ENCODE results near the gene DPP10.

The DPP10 gene

DNA sequence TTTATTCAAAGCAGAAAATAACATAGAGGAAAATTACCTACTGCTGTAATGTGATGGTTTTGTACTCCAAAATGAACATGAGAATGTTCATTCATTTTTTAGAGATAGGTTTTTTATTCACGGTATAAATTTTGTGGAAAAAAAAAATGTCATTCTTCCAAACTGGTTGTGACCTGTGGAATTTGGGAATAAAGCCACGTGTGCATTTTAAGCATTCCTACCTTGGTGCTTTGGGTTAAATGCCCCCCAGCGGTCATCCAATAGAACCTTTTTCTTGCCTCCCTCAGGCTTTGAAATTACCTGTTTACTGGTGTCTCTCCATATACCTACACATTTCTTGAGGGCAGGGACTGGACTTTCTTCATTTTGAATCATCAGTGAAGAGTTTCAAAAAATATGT, 740.7 kb downstream of the DPP10 start:
- TF ChIP-seq, protein P1, sequence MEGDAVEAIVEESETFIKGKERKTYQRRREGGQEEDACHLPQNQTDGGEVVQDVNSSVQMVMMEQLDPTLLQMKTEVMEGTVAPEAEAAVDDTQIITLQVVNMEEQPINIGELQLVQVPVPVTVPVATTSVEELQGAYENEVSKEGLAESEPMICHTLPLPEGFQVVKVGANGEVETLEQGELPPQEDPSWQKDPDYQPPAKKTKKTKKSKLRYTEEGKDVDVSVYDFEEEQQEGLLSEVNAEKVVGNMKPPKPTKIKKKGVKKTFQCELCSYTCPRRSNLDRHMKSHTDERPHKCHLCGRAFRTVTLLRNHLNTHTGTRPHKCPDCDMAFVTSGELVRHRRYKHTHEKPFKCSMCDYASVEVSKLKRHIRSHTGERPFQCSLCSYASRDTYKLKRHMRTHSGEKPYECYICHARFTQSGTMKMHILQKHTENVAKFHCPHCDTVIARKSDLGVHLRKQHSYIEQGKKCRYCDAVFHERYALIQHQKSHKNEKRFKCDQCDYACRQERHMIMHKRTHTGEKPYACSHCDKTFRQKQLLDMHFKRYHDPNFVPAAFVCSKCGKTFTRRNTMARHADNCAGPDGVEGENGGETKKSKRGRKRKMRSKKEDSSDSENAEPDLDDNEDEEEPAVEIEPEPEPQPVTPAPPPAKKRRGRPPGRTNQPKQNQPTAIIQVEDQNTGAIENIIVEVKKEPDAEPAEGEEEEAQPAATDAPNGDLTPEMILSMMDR (IDR thresholded peaks at IDR 0.05): peak; percentile 34
- TF ChIP-seq ZFX (IDR thresholded peaks at IDR 0.05; ENCODE audit: borderline replicate concordance): no peak
- no peak overlapping the region for H3K27ac ChIP-seq

DNA sequence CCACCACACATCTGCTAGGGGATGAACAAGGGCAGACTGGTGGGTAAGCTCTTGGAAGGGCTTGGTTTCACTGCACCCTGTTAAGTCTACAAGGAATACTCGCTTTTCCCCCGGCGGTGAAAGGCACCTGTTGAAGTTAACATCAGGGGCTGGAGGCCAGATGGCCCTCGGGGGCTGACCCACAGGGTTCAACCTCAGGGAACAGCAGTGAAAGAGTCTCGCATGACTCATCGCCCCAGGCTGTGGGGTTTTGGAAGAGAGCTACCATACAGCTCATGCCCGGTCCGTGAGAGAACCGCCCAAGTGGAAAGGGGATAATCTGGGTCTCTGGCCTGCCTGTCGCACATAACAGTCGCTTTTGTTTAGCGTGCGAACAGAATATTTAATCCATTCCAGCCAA, 748.0 kb downstream of the DPP10 start:
- TF ChIP-seq, protein P1 (IDR thresholded peaks at IDR 0.05): no peak
- no peak for TF ChIP-seq ZFX (IDR thresholded peaks at IDR 0.05; ENCODE audit: borderline replicate concordance)
- no peak overlapping the region for H3K27ac ChIP-seq

DNA sequence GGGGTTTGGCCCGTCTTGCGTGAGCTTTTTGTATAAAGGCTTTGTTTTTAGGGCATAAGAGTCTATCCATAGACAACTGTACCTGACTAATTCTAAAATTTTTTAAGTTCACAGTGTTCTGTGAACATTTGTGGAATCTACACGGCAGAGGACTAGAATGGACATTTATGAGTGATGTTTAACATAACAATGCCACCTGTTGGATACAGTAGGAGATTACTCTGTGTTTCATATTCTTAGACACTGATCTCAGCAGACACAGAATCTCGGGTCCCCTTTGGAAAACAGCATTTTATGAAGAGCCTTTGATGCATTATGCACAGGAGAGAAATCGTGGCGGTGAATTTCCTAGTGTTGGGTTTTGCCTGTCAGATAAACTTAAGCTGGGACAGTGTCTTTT, 752.2 kb downstream of the DPP10 start:
- H3K27ac ChIP-seq: no peak overlapping the region
- TF ChIP-seq, protein P1 (IDR thresholded peaks at IDR 0.05): peak; percentile 36; the same call in 1 of the 2 replicates
- no peak for TF ChIP-seq ZFX (IDR thresholded peaks at IDR 0.05; ENCODE audit: borderline replicate concordance)

DNA sequence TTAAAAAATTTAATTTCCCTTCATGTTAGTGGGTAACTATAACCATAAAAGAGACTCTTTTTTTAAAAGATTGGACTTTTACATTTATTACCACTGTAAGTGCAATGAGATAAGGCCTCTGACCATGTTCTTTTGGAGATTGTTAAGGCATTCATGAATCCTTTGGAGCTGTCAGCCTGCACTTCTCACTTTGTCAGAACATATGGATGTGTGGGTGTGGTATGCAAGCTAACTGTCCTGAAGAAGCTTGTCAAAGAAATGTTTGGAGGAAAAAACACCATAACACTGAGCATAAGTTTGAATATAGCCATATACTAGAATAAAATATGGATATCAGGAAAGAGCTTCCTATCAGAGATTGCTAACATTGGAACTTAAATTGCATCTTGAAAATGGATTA, 754.1 kb downstream of the DPP10 start:
- TF ChIP-seq, protein P1 (IDR thresholded peaks at IDR 0.05): no peak
- no peak for TF ChIP-seq ZFX (IDR thresholded peaks at IDR 0.05; ENCODE audit: borderline replicate concordance)
- H3K27ac ChIP-seq: no peak overlapping the region

DNA sequence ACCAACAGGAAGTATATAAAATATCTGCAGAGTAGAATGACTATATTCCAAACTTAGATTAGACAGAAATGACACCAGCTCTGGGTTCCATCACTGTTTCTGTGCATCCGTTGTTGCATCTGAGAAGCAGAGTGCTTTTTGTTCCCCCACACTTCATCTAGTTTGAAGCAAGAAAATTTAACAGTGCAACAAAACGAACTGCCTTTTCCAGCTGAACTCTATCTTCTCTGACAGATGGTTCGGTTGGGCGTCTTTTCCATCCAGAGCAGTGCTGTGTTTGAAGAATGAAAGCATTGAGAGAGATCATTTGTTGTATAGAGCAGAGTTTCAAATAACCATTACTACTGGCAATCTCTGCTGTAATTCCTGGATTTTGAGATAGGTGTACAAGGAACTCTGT, 757.5 kb downstream of the DPP10 start:
- no peak overlapping the region for H3K27ac ChIP-seq
- TF ChIP-seq ZFX (IDR thresholded peaks at IDR 0.05; ENCODE audit: borderline replicate concordance): no peak
- TF ChIP-seq, protein P1 (IDR thresholded peaks at IDR 0.05): no peak

DNA sequence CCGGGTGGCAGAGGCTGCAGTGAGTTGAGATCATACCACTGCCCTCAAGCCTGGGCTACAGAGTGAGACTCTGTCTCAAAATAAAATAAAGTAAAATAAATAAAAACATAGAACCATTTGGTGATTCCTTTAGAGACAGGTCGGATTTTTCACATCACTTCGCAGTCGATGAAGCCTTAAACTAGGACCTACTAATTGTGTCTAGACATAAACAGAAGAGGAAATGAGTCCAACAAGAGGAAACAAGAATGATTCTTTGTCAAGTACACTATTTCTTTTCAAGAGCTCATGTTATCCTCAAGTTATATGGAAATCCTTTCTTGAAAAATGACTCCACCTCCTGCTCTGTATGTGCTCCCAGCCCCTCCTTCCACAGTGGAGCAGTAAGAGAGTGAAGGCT, 758.9 kb downstream of the DPP10 start:
- TF ChIP-seq ZFX (IDR thresholded peaks at IDR 0.05; ENCODE audit: borderline replicate concordance): no peak
- TF ChIP-seq, protein P1 (IDR thresholded peaks at IDR 0.05): no peak
- no peak overlapping the region for H3K27ac ChIP-seq

DNA sequence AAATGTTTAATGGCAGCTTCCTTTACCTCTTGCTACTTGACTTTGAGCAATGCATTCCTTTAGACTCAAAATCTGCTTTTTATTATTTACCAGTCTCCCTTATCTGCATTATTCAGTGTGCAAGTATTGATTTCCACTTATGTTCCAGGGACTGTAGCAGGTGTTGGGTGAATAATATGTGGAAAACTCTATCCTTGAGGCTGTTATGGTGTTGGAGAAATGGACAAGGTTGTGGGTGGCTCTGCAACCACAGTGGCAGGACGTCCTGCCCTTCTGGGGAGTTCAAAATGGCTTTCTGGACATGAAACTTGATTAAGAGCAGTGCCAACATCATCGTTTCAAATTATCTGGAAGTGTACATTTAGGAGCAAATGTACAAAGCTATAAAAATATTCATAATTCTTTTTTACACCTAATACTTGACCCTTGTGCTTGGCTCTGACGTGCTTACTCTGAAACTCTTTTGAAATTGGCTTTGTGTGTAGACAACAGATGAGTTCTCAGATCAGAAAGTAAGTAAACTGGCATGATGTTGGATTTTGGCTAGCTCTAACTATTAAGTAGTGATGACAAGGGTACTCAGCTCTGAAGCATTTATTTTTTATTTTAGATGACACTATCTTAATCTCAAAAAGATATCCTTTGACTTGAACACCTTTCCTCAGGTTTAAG, 766.2 kb downstream of the DPP10 start:
- H3K27ac ChIP-seq: no peak overlapping the region
- TF ChIP-seq ZFX (IDR thresholded peaks at IDR 0.05; ENCODE audit: borderline replicate concordance): no peak
- TF ChIP-seq, protein P1 (IDR thresholded peaks at IDR 0.05): no peak

Data from 22Rv1 (cell line).